ENCODE data around the gene PACRG. TPM values are rescaled to one million over a fixed set of nuclear protein-coding genes. Genes with fewer than 3 reads are reported as not detected.

The PACRG gene
- total RNA-seq, 1 experiment from 2014 or later: 0.26 TPM

GRCh38 chr6:163226181-163226835 lies 498.5 kb downstream of the PACRG start:
- no peak overlapping the region for H3K27ac ChIP-seq (ENCODE audit: insufficient read length, low read depth, low read length)
- H3K4me2 ChIP-seq (ENCODE audit: insufficient read depth, insufficient read length, low read length): no peak overlapping the region
- no peak for TF ChIP-seq CTCF (conservative IDR thresholded peaks at IDR 0.05)
- no peak overlapping the region for H4K8ac ChIP-seq (replicated peaks; ENCODE audit: insufficient read length, low read depth, low read length)
- H2BK20ac ChIP-seq (ENCODE audit: low read depth, low read length, poor library complexity, severe bottlenecking): no peak overlapping the region
- Mint-ChIP-seq H3K9me3 (peaks cover 0 to 7% of the 10 kb centered on the region in 2 experiments; a peak in 1 of 5 replicates), H3K4me3 (no peak overlapping the region), H3K27me3 (ENCODE audit: low read depth) (no peaks in the 10 kb centered on the region), H3K36me3 (ENCODE audit: insufficient read depth in 1 of 3, low read depth in 3 of 3) (no peaks in the 10 kb centered on the region; a peak in 1 of 7 replicates), H3K27ac (no peak overlapping the region), H3K4me1 (peaks cover 0 to 3% of the 10 kb centered on the region in 2 experiments; a peak in 2 of 4 replicates)
- H3K79me2 ChIP-seq (ENCODE audit: insufficient read depth, low read length): no peaks in the 10 kb centered on the region
- H3K23me2 ChIP-seq (ENCODE audit: insufficient read length, low read depth, low read length, poor library complexity, severe bottlenecking): no peaks in the 10 kb centered on the region
- no peak overlapping the region for H2BK120ac ChIP-seq (ENCODE audit: low read depth, low read length, poor library complexity, severe bottlenecking)
- H4K5ac ChIP-seq (ENCODE audit: insufficient read length, low read depth, low read length): no peak overlapping the region
- H3K9ac ChIP-seq (ENCODE audit: extremely low read depth, insufficient read length, low read length): no peak overlapping the region
- no peaks in the 10 kb centered on the region for H3K79me1 ChIP-seq (ENCODE audit: insufficient read depth, low read depth, low read length, poor library complexity, severe bottlenecking)
- no peak overlapping the region for H2BK5ac ChIP-seq (ENCODE audit: insufficient read length, low read length)
- no peak overlapping the region for H3K56ac ChIP-seq (ENCODE audit: insufficient read length, low read depth, low read length)
- no peak overlapping the region for H3K4ac ChIP-seq (ENCODE audit: low read depth, low read length)
- DNase-seq: no peak
- H3T11ph ChIP-seq (ENCODE audit: low read length): no peak overlapping the region
- H2AK5ac ChIP-seq (ENCODE audit: insufficient read length, low read length): no peak overlapping the region
- H4K91ac ChIP-seq (ENCODE audit: insufficient read length, low read depth, low read length): no peak overlapping the region
- no peaks in the 10 kb centered on the region for H3K4me1 ChIP-seq (ENCODE audit: insufficient read depth, low read length)
- no peak overlapping the region for H3K14ac ChIP-seq (ENCODE audit: insufficient read depth, low read length)
- no peaks in the 10 kb centered on the region for H4K20me1 ChIP-seq (ENCODE audit: control insufficient read depth, insufficient read depth, insufficient read length)
- no CpG with 5 or more reads among the region's 9 CpGs for WGBS (ENCODE audit: extremely low coverage, insufficient read length, low lambda C conversion rate)
- no peaks in the 10 kb centered on the region for H3K9me3 ChIP-seq (ENCODE audit: control insufficient read depth, low read depth, low read length)
- no peak overlapping the region for H2BK12ac ChIP-seq (ENCODE audit: insufficient read length, low read depth, low read length)
- no peak overlapping the region for H2AFZ ChIP-seq (ENCODE audit: low read length)
- H3K18ac ChIP-seq (ENCODE audit: insufficient read length, low read depth, low read length): no peak overlapping the region
- no peaks in the 10 kb centered on the region for H3K27me3 ChIP-seq (ENCODE audit: insufficient read depth, low read length)
- no peak overlapping the region for H3K23ac ChIP-seq (ENCODE audit: insufficient read length, low read depth, low read length)
- no peak overlapping the region for H2BK15ac ChIP-seq (ENCODE audit: low read depth, low read length)
